ENCODE results near the gene SDR39U1.

SDR39U1 gene

GRCh38 chr14:24408764-24409163 is 33.8 kb downstream of the SDR39U1 start:
- DNase-seq = no peak

DNA sequence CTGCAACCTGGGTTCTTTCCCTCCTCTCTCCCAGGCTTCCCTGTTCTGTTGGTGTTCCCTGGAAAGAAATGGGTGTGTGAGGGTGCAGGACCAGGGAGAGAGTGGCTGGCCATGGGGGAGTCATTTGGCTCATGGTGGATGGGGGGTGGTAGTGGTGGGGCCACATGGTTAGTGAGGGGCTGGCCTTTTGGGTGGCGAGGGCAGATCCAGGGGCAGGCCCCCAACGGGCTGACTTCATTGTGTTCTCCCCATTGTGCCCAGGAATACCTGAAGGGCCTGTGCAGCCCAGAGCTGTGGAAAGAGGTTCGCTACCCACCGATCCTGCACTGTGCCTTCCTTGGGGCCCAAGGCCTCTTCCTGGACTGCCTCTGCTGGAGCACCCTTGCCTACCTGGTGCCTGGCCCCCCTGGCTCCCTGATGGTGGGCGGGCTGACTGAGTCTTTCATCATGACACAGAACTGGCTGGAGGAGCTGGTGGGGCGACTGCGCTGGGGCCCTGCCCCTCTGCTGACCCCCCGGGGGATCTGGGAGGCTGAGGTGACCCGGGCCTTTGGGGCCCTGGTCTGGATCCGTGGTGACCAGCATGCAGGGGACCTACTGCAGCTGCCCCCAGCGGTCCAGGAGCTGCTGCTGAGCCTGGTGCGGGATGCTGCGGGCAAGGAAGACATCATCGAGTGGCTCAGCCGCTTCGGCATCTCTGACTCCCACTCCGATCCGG is 34.8 kb downstream of the SDR39U1 start:
- DNase-seq = no peak

DNA sequence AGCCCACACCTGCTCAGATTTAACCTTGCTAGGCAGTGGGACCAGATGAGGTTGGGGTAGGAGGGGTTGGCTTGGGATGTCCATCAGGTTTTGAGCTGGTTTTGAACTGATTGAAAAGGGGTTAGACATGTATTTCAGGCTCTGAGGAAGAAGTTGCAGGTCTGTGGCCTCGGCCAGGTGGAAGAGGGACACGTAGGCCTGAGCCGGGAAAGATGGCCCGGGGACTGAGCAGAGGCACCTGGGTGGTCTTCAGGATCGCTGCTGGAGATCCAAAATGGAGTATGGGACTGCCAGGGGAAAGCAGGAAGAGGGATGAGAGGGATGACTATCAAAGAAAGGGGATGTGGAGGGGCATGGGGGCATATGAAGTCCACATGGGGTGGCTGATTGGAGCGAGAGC is 36.2 kb downstream of the SDR39U1 start:
- DNase-seq = no peak

DNA sequence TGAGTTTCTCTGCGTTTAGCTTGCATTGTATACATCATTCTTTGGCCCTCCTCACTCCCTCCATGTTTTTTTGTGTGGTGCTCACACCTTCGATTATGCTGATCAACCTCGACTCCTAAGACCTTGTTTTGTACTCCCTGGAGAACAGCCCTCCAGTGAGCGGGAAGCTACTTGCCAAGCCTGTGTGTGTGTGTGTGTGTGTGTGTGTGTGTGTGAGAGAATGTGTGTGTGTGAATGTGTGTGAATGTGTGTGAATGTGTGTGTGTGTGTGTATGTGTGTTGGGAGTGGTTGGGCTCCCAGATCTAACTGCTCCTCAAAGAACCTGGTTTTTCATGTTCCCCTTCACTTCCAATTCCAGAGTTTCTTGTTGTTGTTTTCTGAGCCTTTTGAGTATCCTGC is 37.8 kb downstream of the SDR39U1 start:
- DNase-seq = no peak

DNA sequence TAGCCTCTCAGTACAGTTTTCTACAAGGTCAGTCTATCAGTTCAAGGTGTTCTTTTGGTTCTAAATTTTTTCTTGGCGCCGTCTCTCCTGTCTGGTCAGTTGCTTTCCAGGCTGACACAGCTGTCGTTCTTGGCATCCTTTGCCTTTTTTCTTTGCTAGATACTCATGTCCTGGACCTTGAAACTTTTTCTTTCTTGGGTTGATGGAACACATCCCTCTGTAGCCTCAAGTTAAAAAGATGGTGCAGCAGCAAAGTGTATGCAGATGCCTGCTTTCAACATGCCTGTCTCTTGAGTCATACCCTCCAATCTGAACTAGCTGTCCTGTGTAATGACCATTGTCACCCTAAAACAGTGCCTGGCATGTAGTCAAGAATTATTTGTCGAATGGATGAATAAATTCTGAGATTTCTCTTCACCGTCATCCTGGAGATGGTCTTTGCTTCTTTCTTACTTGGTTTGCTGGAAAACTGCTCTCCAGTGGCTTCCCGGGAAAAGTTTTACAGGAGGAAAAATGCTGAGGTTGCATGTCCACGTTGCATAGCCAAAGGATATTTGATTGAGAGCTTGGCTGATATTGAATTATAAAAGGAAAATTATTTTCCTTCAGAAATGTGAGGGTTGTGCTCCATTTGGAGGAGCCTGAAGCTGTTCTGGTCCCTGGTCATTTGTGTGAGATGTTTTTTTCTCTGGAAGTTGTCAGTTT is 39.1 kb downstream of the SDR39U1 start:
- no peak for DNase-seq

DNA sequence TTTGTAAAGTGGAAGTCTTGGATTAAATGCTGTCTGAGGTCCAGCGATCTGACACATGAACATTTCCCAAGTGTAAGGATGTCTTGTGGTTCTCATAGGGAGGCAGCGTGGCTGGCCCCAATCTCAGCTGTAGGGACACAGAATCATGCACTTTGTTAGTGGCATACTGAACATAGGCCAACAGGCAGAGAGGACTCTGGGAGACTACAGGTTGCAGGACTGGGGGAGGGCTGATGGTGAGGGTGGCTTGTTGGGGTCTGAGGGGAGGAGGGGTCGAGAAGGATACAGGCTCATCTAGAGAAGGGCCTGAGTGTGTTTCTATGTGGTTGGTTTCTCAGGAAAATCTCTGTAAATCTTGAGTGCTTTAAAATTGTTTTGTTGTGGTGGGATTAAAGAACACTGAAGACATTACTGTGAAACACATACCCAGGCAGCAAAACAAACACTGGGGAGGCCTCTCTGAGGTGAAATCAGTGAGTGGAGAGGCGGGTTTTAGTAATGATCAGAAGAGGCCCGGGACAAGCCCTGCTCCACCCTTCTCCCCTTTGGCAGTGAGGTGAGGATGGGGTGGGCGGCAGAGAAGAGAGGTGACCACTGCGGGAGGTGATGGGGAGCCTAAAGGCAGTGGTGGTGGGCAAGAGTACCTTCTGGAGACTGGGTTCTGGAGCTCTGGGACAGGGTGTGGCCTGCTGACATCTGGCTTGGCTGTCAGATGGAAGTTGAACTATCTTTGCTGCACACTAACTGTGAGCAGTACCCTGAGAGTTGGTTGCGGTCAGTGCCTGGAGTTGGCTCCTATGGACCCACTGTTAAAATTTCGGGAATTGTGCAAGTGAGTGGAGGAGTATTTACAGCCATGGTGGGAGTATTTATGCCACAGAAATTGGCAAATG is 40.5 kb downstream of the SDR39U1 start:
- no peak for DNase-seq

GRCh38 chr14:24399999-24400718 is 42.4 kb downstream of the SDR39U1 start:
- DNase-seq = no peak

DNA sequence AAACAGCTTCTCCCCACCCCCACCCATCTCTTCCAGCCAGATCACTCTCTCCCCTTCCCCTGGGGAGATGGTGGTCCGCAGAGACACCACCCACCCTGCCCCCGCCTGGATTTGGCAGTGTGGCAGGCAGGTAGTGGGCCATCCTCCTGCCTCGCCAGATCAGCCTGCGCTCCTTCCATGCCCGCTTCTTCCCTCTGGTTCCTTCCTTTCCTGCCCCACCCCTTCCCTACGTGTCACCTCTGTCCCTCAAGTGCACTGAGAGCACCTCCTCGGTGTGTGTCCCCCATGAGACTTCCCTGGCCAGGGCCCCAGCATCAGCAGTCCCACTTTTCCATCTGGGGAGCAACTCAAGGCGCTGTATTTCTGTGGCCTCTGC is 43.1 kb downstream of the SDR39U1 start:
- DNase-seq = no peak

DNA sequence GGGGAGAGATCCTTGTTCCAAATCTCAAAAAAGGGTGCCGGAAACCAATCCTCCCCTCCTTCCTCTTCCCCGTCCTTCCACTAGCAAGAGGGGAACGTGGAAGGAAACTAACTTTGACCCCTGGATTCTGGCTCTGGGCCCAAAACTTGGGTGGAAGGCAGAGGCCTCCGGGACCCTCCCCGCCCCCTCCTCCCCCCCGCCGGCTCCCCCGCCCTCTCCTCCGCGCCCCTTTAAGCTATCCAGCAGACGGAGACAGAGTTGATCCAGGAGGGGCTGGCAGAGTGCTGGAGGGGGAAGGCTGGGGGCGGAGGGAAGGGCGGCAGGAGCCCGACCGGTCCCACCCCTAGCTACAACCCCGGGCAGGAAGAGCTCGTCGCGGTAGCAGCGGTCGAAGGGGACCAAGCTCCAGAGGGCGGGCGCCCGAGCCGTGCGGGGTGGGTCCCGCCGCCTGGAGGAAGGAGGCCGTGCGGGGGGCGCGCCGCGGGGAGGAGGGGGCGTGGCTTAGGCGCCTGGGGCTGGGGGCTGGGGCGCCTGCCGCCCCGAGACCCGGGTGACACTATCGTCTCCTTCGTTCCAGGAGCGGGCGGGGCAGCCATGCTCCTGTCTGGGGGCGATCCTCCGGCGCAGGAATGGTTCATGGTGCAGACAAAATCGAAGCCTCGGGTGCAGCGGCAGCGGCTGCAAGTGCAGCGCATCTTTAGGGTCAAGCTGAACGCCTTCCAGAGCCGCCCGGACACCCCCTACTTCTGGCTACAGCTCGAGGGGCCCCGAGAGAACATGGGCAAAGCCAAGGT is 43.7 kb downstream of the SDR39U1 start, which contains the start of gene NYNRIN:
TSS of gene NYNRIN (plus strand) at position 351 of the 794 bp plus-strand sequence. CDS start at position 595, 244 bp downstream.
- DNase-seq = no peak

GRCh38 chr14:24398293-24398652 is 44.3 kb downstream of the SDR39U1 start:
- no peak for DNase-seq

- no peak for DNase-seq
These were observed 44.8 kb downstream of the SDR39U1 start for GRCh38 chr14:24397639-24398292.

DNA sequence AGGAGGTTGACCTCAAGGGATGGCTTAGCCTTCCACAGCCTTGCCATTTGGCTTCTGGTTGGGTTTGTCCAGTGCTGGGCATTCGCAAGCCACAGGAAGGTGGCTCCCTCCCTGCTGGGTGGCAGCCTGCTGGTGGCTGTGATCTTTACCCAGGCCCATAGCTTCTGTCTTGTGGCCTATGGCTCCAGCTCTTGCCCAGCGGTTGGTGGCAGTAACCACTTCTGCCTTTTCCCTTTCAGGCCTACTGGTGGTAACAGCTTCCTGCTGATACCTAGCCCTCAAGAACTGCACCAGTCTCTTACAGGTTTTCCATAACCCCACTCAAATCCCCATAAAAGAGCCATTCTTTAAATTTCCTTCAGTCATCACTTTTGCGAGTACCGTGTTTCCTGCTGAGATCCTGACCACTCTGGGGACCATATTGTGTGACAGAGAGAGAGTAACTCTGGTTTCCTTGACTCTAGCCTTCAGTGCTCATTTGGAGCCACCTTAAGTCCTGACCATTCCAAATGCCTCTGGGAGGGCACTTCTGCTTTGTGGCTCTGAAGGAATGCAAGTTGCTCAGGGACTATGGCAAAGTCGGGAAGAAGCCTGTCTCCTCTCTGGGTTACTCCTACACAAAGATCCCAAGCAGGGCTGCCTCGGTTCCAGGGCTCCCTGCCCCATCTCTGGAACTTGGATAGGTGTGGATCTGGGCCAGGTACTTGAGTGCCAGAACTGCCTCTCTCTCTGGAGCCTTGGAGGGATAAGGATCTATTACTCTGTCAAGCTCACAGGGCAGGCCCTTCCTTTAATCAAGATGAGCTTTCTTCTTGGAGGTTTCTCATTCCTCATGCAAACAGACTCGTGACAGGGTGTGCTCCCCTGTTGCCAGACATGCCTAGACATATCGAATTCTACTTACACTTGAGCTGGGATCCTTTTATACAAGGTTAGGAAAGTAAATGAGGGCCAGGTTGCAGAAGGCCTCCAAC is 46.7 kb downstream of the SDR39U1 start:
- DNase-seq = no peak

DNA sequence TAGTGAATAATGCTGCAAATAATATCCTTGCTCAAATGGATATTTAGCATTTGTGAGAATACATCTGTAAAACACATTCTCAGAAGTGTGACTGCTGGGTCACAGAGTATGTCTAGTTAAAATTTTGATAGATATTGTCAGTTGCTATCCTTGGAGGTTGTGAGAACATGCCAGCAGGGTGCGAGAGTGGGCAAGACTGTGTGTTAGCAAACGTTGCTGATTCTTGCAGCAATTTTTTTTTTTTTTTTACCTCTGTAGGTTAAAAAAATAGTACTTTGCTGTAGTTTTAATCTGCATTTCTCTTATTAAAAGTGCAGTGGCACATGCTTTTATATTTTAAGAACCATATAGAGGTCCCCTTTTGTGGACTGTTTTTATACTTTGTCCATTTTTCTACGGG is 48.3 kb downstream of the SDR39U1 start:
- DNase-seq = no peak

- DNase-seq = no peak
These were observed 50.1 kb downstream of the SDR39U1 start for GRCh38 chr14:24392325-24393091.

DNA sequence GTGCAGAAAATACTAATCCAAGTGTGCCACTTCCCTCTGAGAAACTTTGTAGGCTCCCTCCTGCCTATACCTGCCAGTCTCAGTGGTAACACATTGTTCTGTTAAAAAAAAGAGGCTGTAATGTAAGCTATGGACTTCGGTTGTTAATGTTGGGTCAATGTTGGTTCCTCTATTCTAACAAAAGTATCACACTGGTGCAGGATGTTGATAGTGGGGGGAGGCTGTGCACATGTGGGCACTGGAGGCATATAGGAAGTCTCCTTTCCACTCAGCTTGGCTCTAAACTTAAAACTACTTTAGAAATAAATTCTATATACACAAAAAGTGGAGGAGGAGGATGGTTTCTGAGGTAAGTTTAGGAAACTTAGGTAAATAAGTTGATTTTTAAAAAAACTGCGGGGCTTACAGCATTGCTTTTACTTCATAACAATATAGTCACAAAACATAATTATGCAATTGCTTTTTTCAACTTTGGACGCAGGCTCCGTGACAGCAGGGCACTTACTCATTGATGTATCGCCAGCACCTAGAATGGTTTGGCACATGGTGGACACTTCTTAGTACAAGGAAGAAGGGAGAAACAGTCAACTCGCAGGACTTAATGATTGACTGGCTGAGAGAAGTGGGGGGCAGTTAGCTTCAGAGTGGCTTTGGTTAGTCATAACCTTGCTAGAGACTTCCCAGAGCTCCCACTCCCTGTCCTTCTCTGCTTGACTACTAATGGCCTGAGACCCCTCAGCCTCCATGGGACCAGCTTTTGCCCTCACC is 51.7 kb downstream of the SDR39U1 start:
- DNase-seq = no peak

All from SIG-M5 (cell line).